Testis (tissue), 2 donors: ENCODE measurements around the gene SERAC1.

Source experiments
- POLR2A ChIP-seq: fragments of 450-650 bp; IDR thresholded peaks from one replicate; pipeline ENCODE4 v1.6.1; 2017; ENCODE audit warnings: antibody characterized with exemption, mild to moderate bottlenecking, moderate library complexity
- TF ChIP-seq, protein P1 (sequence below), 3 experiments: fragments of 450-650 bp in 2 of 3; fragments of 200-600 bp in 1 of 3; sonication (generic) in 1 of 3; IDR thresholded peaks; one replicate each; pipeline ENCODE4 v1.5.1; 2016 to 2019; ENCODE audit warnings: antibody characterized with exemption in 3 of 3, mild to moderate bottlenecking in 2 of 3, moderate library complexity in 1 of 3

DNA sequence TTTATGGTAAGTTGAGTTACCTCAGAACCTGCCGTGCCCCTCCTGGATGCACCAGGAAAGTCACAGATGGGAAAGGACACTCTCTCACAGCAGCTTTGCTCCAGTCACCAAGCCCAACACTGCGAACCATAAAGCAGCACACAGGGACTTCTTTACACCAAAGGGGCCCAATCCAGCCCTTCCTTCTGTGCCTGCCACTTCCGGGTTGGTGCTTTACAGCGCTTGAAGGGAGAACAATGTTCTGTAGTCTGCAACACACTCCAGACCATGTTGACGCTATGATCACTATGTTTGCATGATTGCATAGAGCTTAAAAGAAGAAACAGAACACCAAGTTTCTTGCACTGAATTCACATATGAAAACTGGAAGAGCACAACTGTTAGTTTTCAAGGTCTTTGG lies 57.1 kb downstream of the SERAC1 start:
- no peak for TF ChIP-seq POLR2A
- TF ChIP-seq, protein P1, sequence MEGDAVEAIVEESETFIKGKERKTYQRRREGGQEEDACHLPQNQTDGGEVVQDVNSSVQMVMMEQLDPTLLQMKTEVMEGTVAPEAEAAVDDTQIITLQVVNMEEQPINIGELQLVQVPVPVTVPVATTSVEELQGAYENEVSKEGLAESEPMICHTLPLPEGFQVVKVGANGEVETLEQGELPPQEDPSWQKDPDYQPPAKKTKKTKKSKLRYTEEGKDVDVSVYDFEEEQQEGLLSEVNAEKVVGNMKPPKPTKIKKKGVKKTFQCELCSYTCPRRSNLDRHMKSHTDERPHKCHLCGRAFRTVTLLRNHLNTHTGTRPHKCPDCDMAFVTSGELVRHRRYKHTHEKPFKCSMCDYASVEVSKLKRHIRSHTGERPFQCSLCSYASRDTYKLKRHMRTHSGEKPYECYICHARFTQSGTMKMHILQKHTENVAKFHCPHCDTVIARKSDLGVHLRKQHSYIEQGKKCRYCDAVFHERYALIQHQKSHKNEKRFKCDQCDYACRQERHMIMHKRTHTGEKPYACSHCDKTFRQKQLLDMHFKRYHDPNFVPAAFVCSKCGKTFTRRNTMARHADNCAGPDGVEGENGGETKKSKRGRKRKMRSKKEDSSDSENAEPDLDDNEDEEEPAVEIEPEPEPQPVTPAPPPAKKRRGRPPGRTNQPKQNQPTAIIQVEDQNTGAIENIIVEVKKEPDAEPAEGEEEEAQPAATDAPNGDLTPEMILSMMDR (IDR thresholded peaks at IDR 0.05): no peak
